ENCODE measurements around the gene MLX. TPM values are rescaled to one million over a fixed set of nuclear protein-coding genes. Genes with fewer than 3 reads are reported as not detected.

Gene MLX
- total and polyA plus RNA-seq, 10 of the 15 experiments (the other 5 are each of a cell fraction or from before 2014, with no cell fraction given) = 34.4 to 65.0 (median 44.4) TPM

DNA sequence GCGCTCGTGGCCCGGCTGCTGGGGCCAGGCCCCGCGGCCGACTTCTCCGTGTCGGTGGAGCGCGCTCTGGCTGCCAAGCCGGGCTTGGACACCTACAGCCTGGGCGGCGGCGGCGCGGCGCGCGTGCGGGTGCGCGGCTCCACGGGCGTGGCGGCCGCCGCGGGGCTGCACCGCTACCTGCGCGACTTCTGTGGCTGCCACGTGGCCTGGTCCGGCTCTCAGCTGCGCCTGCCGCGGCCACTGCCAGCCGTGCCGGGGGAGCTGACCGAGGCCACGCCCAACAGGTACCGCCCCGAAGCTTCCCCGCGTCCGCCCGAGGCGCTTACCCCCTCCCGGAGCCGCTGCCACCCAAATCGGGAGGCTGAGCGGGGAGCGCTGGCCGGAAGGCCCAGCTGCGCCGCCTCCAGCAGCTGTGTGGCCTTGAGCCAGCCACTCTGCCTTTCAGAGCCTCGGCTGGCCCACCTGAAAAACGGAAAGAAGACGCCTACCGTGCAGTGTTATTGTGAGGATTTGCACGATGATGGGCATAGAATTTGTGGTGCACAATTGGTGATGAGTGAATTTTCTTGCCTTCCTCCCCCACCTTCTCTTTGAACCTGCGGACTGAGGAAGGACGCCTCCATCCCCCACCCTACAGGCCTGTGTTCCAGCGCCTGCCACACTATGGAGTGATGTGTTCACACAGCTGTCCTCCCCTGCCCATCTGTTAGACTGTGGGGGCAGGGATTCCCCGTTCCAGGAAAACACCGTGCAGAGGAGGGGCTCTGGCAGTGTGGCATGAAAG, 30.3 kb upstream of the MLX start (continued):
- TF ChIP-seq ZNF207 (IDR thresholded peaks at IDR 0.05; ENCODE audit: borderline replicate concordance) (no peak; the same call in 1 of the 2 replicates), ETV6 (conservative IDR thresholded peaks at IDR 0.05 in 1 of 2, IDR thresholded peaks at IDR 0.05 in 1 of 2; ENCODE audit: borderline replicate concordance in 1 of 2, low read depth in 1 of 2) (0 out of 4 replicates have a peak, but pooled peaks of 1 of the 2 experiments have one; percentile 10), SP1 (IDR thresholded peaks at IDR 0.05; ENCODE audit: low read depth, low read length) (peak; percentile 6), MYC (IDR thresholded peaks at IDR 0.05; ENCODE audit: insufficient read depth, insufficient read length, insufficient replicate concordance, low read length, severe bottlenecking) (no peak), YBX1 (IDR thresholded peaks at IDR 0.05) (no peak)
- TF ChIP-seq, protein P1, sequence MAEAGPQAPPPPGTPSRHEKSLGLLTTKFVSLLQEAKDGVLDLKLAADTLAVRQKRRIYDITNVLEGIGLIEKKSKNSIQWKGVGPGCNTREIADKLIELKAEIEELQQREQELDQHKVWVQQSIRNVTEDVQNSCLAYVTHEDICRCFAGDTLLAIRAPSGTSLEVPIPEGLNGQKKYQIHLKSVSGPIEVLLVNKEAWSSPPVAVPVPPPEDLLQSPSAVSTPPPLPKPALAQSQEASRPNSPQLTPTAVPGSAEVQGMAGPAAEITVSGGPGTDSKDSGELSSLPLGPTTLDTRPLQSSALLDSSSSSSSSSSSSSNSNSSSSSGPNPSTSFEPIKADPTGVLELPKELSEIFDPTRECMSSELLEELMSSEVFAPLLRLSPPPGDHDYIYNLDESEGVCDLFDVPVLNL (IDR thresholded peaks at IDR 0.05; ENCODE audit: low read depth, low read length) = no peak

DNA sequence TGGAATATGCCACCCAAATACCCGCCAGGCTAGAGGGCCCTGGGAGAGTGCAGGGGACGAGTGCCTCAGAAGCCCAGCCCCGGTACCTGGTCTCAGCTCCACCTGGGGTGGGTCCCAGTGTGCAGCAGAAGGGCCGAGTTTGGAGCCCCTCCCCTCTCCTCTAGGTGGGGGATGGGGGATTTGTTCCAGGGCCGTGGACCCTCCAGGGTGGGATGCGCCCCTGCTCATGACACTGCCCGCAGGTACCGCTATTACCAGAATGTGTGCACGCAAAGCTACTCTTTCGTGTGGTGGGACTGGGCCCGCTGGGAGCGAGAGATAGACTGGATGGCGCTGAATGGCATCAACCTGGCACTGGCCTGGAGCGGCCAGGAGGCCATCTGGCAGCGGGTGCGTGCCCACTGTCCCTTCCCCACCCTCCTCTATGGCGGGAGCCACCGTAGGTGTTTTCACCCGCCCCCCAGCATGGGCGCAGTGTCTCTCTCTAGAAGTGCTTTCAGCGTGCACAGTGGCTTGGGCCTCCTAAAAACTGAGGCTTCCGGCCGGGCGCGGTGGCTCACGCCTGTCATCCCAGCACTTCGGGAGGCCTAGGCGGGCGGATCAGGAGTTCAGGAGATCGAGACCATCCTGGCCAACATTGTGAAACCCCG, 29.6 kb upstream of the MLX start:
- ATAC-seq (peak; percentile 13; the same call in 1 of the 3 replicates), DNase-seq (ENCODE audit: low read depth, low spot score) (no peak), FAIRE-seq (no peak)
- H3K9me3 ChIP-seq (replicated peaks; ENCODE audit: control insufficient read depth, insufficient read depth, low read length) = no peaks in the 10 kb centered on the region
- TSS peak; percentile 63 for BruUV-seq (replicated peaks)
- WGBS (ENCODE audit: insufficient coverage, insufficient replicate concordance, low lambda C conversion rate, missing lambda C conversion rate) = 76% methylated on average over 30 of the region's 31 CpGs
- SMC1A ChIA-PET (ENCODE audit: uncharacterized antibody, unreplicated experiment) = interaction anchor here (1.2 to 2.0 kb wide), 3 partner anchors 9 to 142 kb away, joined by 3 to 11 read pairs (median 8); no protein-coding TSS in a partner anchor
- H3K4me3 ChIP-seq = peak overlapping the region; percentile 77
- no peaks in the 10 kb centered on the region for H3K27me3 ChIP-seq (replicated peaks in 1 of 2; ENCODE audit: control insufficient read depth in 2 of 2, insufficient read depth in 2 of 2, low read length in 1 of 2)
- no peaks in the 10 kb centered on the region for H4K20me1 ChIP-seq (ENCODE audit: control insufficient read depth, insufficient read depth)
- CTCF ChIA-PET = interaction anchor here (0.6 to 3.1 kb wide), 10 partner anchors 10 to 266 kb away, joined by 3 to 21 read pairs (median 4); no protein-coding TSS in a partner anchor
- intact Hi-C loops (cut with micrococcal nuclease; ENCODE audit: unreplicated experiment) (no loop called here), in situ Hi-C loops (cut with MboI) (no loop called here)
- POLR2A ChIA-PET = interaction anchor here (0.7 to 1.9 kb wide), 8 partner anchors 11 to 297 kb away, joined by 3 to 11 read pairs (median 4); no protein-coding TSS in a partner anchor
- peaks cover 0 to 5% of the 10 kb centered on the region in 2 experiments; a peak in 2 of 4 replicates for H3K36me3 ChIP-seq (ENCODE audit: control insufficient read depth in 2 of 2, insufficient read depth in 2 of 2, low read length in 1 of 2)
- H3K4me1 ChIP-seq (ENCODE audit: control insufficient read depth, insufficient read depth, low read length) = peaks cover 16% of the 10 kb centered on the region
- H3K27ac ChIP-seq (ENCODE audit: control insufficient read depth, insufficient read depth) = peak overlapping the region; percentile 75
- peak overlapping the region; percentile 98 for H3K4me2 ChIP-seq (ENCODE audit: control insufficient read depth, insufficient read depth)
- peaks cover 13% of the 10 kb centered on the region for H3K79me2 ChIP-seq (ENCODE audit: control insufficient read depth, insufficient read depth, low read length)
- RAD21 ChIA-PET (ENCODE audit: unreplicated experiment) = interaction anchor here (0.9 to 3.4 kb wide), 6 partner anchors 10 to 226 kb away, joined by 5 to 17 read pairs (median 6); partner anchors contain the start of gene PSMC3IP
- no peak overlapping the region for H2AFZ ChIP-seq (ENCODE audit: control insufficient read depth, low read depth, low read length)
- peak overlapping the region; percentile 81 for H3K9ac ChIP-seq (ENCODE audit: control insufficient read depth, insufficient read depth, low read length)
- TF ChIP-seq ZNF24 (IDR thresholded peaks at IDR 0.05) (no peak), KDM1A (IDR thresholded peaks at IDR 0.05; ENCODE audit: borderline replicate concordance) (no peak), RCOR1 (conservative IDR thresholded peaks at IDR 0.05; ENCODE audit: low read depth, low read length) (no peak), TAF1 (IDR thresholded peaks at IDR 0.05; ENCODE audit: borderline replicate concordance, low read depth, low read length) (no peak), EGR1 (IDR thresholded peaks at IDR 0.05; ENCODE audit: borderline replicate concordance in 1 of 2, low read depth in 2 of 2, low read length in 2 of 2) (no peak), NFXL1 (IDR thresholded peaks at IDR 0.05; ENCODE audit: borderline replicate concordance) (no peak)
- TF ChIP-seq, protein P2, sequence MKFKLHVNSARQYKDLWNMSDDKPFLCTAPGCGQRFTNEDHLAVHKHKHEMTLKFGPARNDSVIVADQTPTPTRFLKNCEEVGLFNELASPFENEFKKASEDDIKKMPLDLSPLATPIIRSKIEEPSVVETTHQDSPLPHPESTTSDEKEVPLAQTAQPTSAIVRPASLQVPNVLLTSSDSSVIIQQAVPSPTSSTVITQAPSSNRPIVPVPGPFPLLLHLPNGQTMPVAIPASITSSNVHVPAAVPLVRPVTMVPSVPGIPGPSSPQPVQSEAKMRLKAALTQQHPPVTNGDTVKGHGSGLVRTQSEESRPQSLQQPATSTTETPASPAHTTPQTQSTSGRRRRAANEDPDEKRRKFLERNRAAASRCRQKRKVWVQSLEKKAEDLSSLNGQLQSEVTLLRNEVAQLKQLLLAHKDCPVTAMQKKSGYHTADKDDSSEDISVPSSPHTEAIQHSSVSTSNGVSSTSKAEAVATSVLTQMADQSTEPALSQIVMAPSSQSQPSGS (IDR thresholded peaks at IDR 0.05; ENCODE audit: low read length) = no peak
- TF ChIP-seq, protein P3, sequence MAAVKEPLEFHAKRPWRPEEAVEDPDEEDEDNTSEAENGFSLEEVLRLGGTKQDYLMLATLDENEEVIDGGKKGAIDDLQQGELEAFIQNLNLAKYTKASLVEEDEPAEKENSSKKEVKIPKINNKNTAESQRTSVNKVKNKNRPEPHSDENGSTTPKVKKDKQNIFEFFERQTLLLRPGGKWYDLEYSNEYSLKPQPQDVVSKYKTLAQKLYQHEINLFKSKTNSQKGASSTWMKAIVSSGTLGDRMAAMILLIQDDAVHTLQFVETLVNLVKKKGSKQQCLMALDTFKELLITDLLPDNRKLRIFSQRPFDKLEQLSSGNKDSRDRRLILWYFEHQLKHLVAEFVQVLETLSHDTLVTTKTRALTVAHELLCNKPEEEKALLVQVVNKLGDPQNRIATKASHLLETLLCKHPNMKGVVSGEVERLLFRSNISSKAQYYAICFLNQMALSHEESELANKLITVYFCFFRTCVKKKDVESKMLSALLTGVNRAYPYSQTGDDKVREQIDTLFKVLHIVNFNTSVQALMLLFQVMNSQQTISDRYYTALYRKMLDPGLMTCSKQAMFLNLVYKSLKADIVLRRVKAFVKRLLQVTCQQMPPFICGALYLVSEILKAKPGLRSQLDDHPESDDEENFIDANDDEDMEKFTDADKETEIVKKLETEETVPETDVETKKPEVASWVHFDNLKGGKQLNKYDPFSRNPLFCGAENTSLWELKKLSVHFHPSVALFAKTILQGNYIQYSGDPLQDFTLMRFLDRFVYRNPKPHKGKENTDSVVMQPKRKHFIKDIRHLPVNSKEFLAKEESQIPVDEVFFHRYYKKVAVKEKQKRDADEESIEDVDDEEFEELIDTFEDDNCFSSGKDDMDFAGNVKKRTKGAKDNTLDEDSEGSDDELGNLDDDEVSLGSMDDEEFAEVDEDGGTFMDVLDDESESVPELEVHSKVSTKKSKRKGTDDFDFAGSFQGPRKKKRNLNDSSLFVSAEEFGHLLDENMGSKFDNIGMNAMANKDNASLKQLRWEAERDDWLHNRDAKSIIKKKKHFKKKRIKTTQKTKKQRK (IDR thresholded peaks at IDR 0.05; ENCODE audit: low read depth, low read length) = no peak
